HG03175 (cell line): Measurements from ENCODE around the gene IL4.

ENCODE experiments used
- ATAC-seq: cut with Tn5 transposase; IDR thresholded peaks from one replicate; pipeline ENCODE4 v1.9.1; 2021; ENCODE audit warnings: mild to moderate bottlenecking, moderate library complexity; ENCODE audit not compliant: unreplicated experiment

Gene IL4

DNA sequence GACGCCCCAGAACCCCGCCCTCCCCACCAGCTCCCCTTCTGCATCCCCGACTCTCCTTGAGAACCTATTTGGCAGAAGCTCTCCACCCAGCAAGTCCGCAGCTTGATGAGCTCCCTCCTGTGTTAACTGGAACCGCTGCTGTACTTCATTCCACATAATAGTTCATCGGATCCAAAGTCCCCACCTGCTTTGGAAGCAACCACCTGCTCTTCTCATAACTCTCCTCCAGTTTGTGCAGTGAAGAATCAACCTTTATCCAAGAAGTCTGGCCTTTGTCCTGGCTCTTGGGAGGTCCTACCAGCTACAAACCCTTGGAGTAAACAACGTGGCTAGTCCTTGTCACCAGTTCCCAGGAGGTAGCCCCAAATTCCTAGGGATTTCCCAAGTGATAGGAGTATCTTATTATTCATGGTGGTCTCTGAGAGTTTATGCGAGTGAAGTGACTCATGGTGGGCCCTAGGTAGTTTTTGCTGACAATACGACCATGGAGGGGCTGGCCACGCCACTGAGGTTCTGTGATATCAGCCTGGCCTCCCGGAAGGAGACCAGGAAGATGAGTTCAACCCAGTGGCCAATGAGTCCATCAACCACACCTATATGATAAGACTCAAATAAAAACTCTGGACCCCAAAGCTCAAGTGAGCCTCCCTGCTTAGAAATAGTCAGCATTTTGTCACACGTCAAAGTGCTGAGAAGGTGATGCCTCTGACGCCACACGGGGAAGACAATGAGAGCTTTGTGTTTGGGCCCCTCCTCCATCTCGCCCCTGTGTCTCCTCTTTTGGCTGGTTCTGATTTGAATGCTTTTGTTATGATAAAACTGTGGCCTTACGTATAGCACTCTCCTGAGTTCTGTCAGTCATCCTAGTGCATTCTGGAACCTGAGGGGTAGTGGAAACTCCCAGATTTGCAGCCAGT lies 3.6 kb upstream of the IL4 start:
- no peak for ATAC-seq

DNA sequence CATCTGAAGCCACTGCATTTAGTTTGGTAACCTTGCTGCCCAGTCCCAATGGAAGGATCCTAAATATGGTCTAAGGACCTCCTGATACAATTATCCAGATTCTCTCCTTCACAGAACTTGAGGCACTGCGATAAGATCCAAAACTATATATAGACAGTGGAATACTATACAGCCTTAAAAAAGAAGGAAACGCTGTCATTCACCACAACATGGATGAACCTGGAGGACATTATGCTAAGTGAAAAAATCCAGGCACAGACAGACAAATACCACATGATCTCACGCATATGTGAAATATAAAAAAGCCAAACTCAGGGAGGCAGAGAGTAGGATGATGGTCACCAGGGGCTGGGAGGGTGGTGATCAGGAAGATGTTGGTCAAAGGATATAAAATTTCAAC lies 2.8 kb upstream of the IL4 start:
- ATAC-seq, result no peak

DNA sequence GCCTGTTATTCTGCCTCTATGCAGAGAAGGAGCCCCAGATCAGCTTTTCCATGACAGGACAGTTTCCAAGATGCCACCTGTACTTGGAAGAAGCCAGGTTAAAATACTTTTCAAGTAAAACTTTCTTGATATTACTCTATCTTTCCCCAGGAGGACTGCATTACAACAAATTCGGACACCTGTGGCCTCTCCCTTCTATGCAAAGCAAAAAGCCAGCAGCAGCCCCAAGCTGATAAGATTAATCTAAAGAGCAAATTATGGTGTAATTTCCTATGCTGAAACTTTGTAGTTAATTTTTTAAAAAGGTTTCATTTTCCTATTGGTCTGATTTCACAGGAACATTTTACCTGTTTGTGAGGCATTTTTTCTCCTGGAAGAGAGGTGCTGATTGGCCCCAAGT lies 301 bp upstream of the IL4 start:
- no peak for ATAC-seq

DNA sequence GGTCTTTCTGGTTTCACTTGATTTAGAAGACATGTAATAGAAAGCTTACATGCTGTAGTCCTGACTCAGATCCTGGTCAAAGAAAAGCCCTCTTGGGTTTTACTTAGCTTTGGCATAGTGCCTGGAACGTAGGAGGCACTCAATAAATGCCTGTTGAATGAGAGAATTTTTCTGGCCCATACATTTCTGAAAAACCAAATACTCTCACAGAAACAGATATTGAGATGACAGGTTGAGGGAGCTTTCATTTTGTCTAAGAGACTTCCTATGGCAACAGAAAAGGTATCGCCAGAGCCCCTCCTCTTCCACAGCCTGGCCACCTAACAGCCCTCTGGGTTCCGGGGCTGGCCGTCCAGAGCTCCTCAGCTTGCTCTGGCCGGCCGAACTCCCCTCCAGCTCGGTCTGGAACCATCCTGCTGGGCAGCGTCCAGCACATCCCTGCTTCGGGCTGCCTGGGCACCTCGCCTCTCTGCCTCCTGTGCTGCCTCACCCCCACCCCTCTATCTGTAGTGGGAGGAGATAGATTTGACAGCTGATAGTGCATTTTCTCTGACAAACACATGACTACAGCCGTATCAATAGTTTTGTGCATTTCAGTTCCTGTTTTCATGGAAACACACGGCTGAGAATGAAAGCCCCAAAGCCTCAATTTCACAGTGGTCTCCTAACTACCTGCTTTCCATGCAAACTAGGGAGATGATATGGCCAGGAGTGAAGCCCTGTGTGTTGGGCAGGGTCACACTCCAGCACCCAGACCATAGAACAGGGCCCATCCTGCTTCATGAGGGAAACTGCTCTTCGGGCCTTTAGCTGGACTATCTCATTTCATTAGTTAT lies 1.1 kb downstream of the IL4 start:
- ATAC-seq, result peak; percentile 82

DNA sequence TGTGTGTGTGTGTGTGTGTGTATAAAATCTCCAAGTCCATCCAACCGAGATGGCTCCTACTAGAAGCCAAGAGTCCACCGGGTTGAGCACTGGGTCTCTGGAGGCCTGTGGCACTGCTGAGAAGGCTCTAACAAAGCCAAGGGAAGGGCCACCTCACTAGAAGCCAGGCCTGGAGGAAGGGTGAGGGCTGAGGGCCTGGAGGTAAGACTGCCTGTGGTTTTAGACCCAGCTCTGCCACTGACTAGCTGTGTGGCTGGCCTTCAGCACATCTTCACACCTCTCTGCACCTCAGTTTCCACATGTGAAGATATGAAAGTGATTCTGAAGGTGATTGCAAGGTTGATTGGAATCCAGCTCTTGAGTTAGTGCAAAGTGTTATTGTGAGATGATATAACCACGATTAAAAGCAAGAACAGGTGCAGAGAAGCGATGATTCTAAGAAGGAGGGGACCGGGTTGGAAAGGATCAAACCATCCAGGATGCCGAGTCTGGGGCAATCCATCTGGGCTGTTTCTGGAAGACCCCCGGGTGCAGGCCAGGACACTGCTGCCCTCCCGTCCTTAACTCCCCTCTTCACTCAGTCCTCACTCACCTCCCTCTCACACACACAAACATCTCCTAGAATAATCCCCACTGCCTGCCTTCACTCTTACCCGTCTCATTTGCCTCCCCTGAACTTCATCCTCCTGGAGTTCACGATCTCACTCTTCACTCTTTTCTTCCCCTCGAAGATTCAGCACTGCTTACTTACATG lies 2.3 kb downstream of the IL4 start:
- no peak for ATAC-seq

DNA sequence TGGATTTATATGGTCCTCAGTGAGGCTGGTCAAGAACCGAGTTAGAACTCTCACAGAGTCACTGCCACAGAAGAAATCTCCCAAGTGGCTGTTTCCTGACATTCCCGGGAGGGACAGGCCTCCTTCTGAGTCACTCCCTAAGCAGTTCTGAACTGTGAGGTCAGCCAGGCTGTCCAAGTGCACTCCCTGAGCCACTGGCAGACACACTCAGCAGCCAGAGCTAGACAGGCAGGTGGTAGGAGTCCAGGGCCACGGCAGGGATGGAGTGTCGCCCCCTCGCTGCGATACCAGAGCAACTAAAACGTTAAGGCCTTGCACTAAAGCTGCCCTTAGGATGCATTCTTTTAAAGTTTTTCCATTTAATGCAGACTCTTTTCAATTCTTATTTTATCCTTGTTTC lies 3.4 kb downstream of the IL4 start:
- ATAC-seq, result no peak

DNA sequence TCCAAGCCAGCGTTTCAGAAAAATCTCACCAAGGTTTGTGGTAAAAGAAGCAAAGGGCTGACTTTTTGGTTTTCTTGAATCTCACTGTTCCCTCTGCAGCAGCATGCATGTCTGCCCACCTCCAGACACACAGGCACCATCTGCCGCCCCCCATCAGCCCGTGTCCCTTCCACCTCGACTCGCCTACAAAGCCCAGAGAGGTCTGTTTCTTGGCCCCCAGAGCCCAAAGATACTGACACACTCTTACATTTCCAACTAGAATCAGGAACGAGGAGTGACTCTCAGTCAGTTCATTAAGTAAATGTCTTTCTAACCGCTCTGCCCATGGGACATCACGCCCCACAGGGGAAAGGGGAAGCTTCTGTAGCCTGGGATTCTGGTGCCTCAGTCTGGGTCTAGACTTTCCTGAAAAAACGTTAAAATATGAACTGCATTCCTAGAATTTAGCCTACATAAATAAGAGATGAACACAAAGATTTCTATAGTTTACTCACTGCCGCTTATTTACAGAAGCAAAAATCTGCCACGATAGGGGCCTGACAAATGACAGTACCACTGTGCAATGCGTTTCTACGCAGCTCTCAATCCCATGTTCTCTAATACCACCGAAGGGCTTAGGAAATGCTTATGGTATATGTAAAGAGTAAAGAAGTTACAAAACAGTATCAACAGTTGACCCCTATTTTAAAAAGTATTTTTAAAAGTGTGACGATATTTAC lies 4.1 kb downstream of the IL4 start:
- no peak for ATAC-seq

DNA sequence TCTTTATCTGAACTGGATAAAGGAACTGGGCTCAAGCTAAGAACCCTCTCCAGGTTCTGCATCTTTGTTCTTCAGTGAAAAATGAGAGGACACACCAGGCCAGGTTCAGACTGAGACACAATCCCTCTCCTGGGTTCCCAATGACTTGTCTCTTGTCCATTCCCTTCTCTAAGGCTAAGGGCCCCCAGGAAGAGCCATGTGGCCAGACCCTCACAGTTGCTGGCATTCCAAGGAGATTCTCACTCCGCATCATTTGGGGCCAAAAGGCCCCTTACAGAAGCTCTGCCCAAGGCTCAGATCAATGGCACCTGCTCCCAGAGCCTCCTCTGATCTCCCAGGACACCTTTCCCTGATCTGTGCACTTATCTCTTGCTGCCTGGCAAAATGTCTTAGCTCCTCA lies 4.9 kb downstream of the IL4 start:
- ATAC-seq, result no peak

DNA sequence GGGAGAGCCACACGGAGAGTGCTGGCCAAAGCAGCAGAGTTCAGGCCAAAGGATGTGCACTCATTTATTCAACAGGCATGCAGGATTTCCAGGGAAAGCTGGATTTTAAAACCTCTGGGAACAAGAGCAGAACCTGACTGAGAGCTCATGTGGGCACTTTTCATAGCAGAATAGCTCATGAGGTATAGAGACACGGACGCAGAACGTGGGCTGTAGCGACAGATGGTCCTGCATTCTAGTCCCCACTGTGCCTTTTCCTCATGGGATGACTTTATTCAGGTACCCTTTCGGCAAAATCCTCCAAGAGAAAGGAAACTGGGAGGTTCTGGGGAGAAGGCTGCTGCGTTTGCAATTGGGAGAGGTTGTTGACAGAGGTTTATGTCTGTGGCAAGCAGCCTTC lies 5.4 kb downstream of the IL4 start:
- no peak for ATAC-seq

DNA sequence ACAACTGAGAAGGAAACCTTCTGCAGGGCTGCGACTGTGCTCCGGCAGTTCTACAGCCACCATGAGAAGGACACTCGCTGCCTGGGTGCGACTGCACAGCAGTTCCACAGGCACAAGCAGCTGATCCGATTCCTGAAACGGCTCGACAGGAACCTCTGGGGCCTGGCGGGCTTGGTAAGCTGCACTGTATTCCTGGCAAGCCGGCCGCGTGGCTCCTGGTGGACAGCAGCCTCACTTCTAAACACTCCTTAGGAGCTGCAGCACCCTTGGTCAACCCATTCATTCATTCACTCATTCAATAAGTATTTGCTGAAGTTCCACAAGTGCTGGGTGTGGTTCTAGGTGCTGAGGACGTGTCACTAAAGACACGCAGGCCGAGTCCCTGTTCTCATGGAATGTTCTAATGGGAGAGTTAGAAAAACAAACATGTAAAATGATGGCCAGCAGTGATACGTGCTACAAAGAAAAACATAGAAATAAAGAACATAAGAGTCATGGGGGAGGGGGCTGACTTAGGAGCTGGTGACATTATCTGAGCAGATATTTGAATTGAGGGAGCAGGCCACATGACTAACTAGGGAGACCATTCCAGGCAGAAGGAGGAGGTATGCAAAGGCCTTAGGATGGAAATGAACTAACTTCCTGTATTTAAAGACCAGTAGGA lies 6.1 kb downstream of the IL4 start:
- ATAC-seq, result no peak

DNA sequence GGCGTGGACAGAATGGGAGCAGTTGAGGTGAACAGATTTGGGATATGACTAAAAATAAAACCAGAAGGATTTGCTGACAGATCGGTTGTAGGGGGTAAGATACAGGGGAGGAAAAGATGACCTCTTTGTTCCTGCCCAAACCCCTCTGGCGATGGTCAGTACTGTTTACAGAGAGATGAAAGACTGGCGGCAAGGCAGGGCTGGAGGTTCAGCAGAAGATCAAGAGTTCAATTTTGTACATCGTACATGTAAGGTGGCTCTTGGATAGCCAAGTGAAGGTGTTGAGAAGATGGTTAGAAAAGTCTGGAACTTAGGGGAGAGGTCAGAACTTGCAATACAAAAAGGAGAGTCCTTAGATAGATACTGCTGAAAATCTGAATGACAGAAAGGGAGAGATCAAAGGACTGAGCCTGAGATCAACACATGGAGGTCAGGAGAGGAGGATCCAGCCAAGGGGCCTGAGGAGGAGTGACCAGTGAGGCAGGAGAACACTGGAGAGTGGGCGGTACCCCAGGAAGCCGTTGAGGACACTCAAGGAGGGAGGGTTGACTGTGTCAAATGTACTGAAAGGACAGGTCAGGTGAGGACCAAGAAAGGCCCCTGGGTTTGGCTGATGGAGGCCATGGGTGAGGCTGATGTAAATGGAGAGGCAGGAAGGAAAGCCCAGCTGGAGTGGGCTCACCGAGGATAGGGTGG lies 7.1 kb downstream of the IL4 start:
- no peak for ATAC-seq

DNA sequence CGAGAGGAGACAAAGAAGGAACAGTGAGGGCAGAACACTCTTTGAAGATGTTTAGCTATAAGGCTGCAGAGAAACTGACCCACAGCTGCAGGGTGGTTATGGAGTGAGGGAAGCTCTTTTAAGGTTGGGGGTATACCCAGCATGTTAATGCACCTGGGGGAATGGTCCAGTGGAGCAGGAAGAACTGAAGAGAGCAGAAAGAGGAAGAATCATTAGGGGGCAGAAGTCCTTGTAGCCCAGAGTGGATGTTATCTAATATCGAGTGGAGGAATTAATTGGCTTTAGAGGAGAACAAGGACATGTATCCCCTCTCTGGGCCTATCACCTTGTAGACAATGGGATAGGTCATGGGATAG lies 7.7 kb downstream of the IL4 start:
- no peak for ATAC-seq

DNA sequence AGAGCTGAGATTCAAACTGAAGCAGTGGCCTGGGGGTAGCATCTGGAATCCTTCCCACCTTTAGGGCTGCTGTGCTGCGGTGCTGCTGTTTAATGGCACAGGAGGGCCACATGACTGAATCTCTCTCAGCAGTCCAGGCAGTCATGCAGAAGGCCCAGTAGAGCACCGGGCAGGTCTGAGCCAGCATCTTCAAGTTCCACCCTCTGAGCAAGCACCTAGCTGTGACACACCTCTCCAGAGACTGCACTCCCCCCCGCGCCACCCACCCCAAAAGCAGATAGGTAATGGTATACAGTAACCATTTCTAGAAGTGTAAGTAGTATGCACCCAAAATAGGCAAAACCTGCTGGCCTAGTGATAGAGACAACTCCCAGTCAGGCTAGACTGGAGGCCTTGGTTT lies 8.2 kb downstream of the IL4 start:
- ATAC-seq, result no peak

DNA sequence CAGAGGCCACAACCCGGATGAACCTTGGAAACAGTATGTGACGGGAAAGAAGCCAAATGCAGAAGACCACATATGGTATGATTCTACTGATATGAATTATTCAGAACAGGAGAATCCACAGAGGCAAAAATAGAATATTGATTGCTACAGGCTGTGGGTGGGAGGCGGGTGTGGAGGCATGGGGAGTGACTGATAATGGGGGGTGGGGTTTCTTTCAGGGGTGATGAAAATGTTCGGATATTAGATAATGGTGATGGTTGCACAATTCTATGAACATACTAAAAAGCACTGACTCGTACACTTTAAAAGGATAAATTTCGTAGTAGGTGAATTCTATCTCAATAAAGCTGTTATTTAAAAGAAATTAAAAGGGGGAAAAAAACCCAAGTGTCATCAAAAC lies 10.7 kb downstream of the IL4 start:
- ATAC-seq, result no peak

DNA sequence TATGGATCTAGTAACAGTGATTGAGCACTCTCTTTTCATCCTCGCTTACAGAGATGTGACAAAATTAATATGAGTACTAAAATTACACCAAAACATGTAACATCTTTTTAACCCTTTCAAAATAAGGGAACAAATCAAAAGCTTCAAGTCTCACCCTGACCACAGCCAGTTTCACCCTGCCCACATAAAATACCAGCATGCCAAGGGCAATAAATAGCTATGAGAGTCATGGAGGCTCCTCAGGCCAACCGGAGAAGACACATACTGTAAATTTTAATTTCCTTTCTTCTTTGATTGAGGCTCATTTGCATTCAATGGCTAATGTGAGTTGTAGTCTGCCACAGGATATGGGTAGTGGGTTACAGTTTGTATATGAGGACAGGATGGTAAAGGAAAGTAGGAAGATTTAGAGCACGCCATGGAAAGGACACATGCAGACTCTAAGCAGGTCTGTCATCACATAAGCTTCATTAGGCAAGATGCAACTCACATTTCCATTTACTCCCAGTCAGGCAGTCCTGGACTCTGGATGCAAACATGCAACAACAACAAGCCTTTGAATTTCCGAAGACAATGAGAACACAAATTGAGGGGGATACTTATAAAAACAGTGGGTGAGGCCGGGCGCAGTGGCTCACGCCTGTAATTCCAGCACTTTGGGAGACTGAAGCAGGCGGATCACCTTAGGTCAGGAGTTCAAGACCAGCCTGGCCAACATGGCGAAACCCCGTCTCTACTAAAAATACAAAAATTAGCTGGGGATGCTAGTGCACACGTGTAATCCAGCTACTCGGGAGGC lies 11.3 kb downstream of the IL4 start:
- ATAC-seq, result no peak

DNA sequence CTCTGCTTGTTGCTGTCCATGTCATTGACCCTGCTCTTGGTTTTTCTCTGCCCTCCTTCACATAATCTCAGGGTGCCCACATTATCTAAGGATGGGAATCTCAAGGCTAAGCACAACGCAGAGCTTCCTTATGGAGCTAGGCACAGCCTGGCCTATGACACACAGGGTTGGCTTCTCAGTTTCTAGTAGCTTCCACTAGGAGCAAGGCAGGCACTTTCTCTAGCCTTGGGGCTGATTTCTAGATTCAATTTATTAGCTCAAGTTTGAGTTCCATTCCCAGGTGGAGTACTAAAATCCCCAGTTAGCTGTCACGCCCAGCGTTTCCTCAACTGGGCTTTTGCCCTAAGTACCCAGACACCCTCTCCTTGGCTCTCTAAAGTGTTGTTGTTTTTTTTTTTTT lies 12.4 kb downstream of the IL4 start:
- ATAC-seq, result no peak

DNA sequence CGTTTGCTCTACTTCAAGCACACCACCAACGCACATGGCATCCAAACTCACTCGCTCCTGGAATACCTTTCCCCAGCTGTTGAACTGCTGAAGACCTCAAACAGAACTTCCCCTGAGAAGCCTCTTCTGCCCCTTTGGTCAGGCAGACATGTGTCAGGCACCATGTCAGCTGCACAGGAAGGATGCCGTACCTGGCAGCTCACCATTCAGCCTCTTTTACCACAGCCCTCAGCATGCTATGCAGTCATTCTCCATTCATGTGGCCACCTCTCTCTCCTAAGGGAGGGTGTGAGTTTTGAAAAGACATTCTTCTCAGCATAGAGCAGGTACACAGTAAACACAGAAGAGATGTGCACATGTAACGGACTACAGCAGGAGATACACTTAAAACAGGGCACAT lies 14.2 kb downstream of the IL4 start:
- no peak for ATAC-seq

DNA sequence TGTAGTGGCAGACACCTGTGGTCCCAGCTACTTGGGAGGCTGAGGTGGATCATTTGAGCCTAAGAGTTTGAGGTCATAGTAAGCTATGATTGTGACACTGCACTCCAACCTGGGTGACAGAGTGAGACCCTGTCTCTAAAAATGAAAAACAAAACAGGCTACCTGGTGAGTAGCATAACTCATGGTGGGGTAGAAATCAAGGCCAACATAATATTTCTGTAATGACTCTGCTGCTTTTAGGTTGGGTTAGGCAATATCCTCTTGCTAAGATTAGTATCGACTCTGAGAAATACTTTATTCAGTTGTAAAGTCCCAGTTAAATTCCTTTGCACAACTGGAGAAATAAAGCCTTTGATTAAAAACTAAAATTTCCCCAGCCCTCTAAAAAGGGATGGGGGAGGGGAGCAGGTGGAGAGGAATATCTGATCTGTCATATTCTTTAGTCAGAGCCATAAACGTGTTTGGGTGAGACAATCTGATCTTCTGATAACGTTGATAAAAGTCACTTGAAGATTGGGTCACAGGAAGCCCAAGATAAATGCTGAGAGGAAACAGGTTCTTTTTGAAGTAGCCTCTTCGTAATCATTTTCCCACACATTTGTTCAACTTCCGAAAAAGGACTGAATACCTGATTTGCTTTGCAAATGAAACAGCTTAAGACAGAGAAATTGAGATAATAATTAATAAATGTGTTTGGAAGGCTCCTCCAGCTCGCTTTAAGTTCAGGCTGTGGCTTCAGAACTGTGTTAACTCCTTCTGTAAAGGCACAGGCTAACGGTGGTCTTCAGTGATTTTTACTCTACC lies 14.9 kb downstream of the IL4 start:
- peak; percentile 38 for ATAC-seq
